Measurements from ENCODE around the gene PPIL6. TPM values are rescaled to one million over a fixed set of nuclear protein-coding genes. Genes with fewer than 3 reads are reported as not detected.

The PPIL6 gene
- total RNA-seq, 2 experiments from 2014 or later: 0.16 TPM; not detected in 1

GRCh38 chr6:109359248-109359647, 81.2 kb downstream of the PPIL6 start:
- peak overlapping the region; percentile 31 for H3K27ac Mint-ChIP-seq
- CTCF ChIA-PET: interaction anchor here (0.7 to 1.0 kb wide), 3 partner anchors 9 to 171 kb away, joined by 3 read pairs; no protein-coding TSS in a partner anchor
- H3K27me3 Mint-ChIP-seq (ENCODE audit: low read depth): no peaks in the 10 kb centered on the region
- ATAC-seq (no peak), DNase-seq (no peak)
- POLR2A ChIA-PET: interaction anchor here (1.5 kb wide), 1 partner anchor 83 kb away, joined by 3 read pairs; no protein-coding TSS in a partner anchor
- peaks cover 18% of the 10 kb centered on the region for H3K4me1 Mint-ChIP-seq (ENCODE audit: low read depth)
- no peak overlapping the region for H3K4me3 Mint-ChIP-seq
- H3K9me3 Mint-ChIP-seq (ENCODE audit: insufficient read depth): peaks cover 11% of the 10 kb centered on the region
- H3K36me3 Mint-ChIP-seq (ENCODE audit: low read depth): peaks cover 89% of the 10 kb centered on the region

GRCh38 chr6:109358204-109358603, 82.2 kb downstream of the PPIL6 start:
- Mint-ChIP-seq H3K9me3 (ENCODE audit: insufficient read depth) (peaks cover 7% of the 10 kb centered on the region), H3K4me1 (ENCODE audit: low read depth) (peaks cover 11% of the 10 kb centered on the region), H3K27ac (no peak overlapping the region), H3K36me3 (ENCODE audit: low read depth) (peaks cover 84% of the 10 kb centered on the region), H3K4me3 (no peak overlapping the region), H3K27me3 (ENCODE audit: low read depth) (no peaks in the 10 kb centered on the region)
- ATAC-seq (no peak), DNase-seq (no peak)
- POLR2A ChIA-PET: interaction anchor here (1.5 kb wide), 1 partner anchor 84 kb away, joined by 3 read pairs; no protein-coding TSS in a partner anchor
- CTCF ChIA-PET: no interaction called here

GRCh38 chr6:109356237-109356636, 84.2 kb downstream of the PPIL6 start:
- Mint-ChIP-seq H3K36me3 (ENCODE audit: low read depth) (peaks cover 77% of the 10 kb centered on the region), H3K4me1 (ENCODE audit: low read depth) (peaks cover 15% of the 10 kb centered on the region), H3K27ac (no peak overlapping the region), H3K9me3 (ENCODE audit: insufficient read depth) (peaks cover 7% of the 10 kb centered on the region), H3K4me3 (no peak overlapping the region), H3K27me3 (ENCODE audit: low read depth) (no peaks in the 10 kb centered on the region)
- POLR2A ChIA-PET: no interaction called here
- ATAC-seq: no peak
- no peak for DNase-seq
- CTCF ChIA-PET: interaction anchor here (2.2 kb wide), 1 partner anchor 27 kb away, joined by 9 read pairs; the partner anchor contains the start of gene CD164

DNA sequence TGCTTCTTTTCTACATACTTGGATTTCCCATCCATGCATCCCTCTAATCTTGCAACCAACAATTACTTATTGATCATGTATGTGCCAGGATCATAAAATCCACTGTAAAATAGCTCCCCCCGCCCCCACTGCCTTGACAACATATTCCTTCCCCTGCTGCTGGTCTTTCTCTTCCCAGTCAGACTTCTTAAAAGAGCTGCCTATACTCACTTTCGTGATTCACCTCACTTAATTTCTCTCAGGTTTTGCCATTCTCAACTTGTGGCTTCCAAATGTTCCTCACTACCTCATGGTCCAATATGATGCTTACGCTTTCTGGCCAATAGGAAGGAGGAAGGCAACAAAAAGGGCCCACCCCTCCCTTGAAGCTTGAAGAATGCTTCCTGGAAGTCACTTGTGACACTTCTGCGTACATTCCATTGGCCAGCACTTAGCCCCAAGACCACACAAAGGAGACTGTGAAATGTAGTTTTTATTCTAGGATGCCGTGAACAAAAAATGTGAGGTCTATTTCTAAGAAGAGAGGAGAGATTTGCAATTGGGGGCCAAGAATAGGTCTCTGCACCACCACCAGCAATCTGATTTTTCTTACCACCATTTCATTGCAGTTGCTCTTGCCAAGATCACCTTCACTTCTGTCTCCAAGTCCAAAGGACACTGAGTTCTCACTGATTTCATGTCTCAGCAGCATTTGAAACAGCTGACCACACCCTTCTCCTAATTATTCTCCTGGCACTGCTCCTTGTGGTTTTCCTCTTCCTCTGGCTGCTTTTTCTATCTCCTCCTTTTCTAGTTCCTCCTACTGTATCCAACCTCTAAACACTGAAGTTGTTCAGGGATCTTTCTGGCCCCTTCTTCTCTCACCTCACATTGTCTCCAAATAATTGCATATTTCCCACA, 88.9 kb downstream of the PPIL6 start:
- Mint-ChIP-seq H3K4me3 (no peak overlapping the region), H3K36me3 (ENCODE audit: low read depth) (peaks cover 30% of the 10 kb centered on the region), H3K27ac (no peak overlapping the region), H3K9me3 (ENCODE audit: insufficient read depth) (no peaks in the 10 kb centered on the region), H3K4me1 (ENCODE audit: low read depth) (peaks cover 8% of the 10 kb centered on the region), H3K27me3 (ENCODE audit: low read depth) (no peaks in the 10 kb centered on the region)
- POLR2A ChIA-PET: interaction anchor here (0.9 to 1.6 kb wide), 2 partner anchors 22 to 30 kb away, joined by 3 to 5 read pairs; partner anchors contain the start of gene CD164
- ATAC-seq (no peak), DNase-seq (no peak)
- CTCF ChIA-PET: interaction anchor here (0.6 to 2.3 kb wide), 4 partner anchors 11 to 164 kb away, joined by 3 to 6 read pairs (median 4); no protein-coding TSS in a partner anchor

GRCh38 chr6:109349419-109349987, 90.9 kb downstream of the PPIL6 start:
- peaks cover 8% of the 10 kb centered on the region for H3K4me1 Mint-ChIP-seq (ENCODE audit: low read depth)

GRCh38 chr6:109348226-109348625, 92.2 kb downstream of the PPIL6 start:
- ChIA-PET CTCF (interaction anchor here (0.6 kb wide), 1 partner anchor 311 kb away, joined by 3 read pairs; no protein-coding TSS in a partner anchor), POLR2A (no interaction called here)
- Mint-ChIP-seq H3K4me1 (ENCODE audit: low read depth) (peaks cover 8% of the 10 kb centered on the region), H3K27ac (no peak overlapping the region), H3K36me3 (ENCODE audit: low read depth) (peaks cover 9% of the 10 kb centered on the region), H3K9me3 (ENCODE audit: insufficient read depth) (no peaks in the 10 kb centered on the region), H3K4me3 (no peak overlapping the region), H3K27me3 (ENCODE audit: low read depth) (no peaks in the 10 kb centered on the region)
- ATAC-seq: no peak
- no peak for DNase-seq

More at GRCh38 chr6:109349419-109349987, 90.9 kb downstream of the PPIL6 start:
- CTCF ChIA-PET: interaction anchor here (1.3 to 2.3 kb wide), 2 partner anchors 34 to 161 kb away, joined by 3 to 6 read pairs; no protein-coding TSS in a partner anchor
- POLR2A ChIA-PET: no interaction called here
- DNase-seq (no peak), ATAC-seq (no peak)
- Mint-ChIP-seq H3K4me3 (no peak overlapping the region), H3K27ac (peak overlapping the region; percentile 23), H3K36me3 (ENCODE audit: low read depth) (peaks cover 15% of the 10 kb centered on the region), H3K9me3 (ENCODE audit: insufficient read depth) (no peaks in the 10 kb centered on the region), H3K27me3 (ENCODE audit: low read depth) (no peaks in the 10 kb centered on the region)

DNA sequence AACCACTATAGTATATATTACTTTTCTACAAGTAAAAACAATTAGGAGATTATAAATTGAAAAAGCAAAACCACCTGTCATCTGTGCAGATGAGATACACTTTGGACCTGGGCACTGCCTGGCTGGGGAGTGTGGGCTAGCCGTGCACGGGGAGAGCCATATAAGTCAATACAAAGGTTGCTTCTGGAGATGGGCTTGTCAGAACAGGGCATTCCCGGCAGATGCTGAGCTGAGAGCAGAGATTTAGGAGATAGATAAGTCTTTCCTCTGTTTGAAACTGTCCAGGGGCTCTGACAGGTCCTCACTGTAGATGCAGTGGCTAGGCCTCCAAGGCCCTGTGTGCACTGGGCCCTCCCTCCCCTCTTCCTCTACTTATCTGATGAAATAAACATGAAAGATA, 92.6 kb downstream of the PPIL6 start:
- CTCF ChIA-PET: no interaction called here
- peaks cover 5% of the 10 kb centered on the region for H3K36me3 Mint-ChIP-seq (ENCODE audit: low read depth)
- POLR2A ChIA-PET: no interaction called here

DNA sequence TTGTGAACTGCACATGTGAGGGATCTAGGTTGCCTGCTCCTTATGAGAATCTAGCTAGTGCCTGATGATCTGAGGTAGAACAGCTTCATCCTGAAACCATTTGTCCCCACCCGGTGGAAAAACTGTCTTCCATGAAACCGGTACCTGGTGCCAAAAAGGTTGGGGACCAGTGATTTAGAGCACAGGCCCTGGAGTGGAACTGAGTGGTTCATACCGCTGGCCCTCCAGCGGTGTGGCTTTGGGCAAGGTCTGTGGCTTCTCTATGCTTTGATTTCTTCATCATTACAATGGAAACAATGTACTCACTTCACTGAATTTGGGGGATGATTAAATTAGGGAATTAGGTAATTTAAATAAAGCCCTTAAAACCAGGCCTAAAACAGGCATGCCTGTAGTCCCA, 94.4 kb downstream of the PPIL6 start:
- H3K4me1 Mint-ChIP-seq (ENCODE audit: low read depth): no peaks in the 10 kb centered on the region
- H3K27me3 Mint-ChIP-seq (ENCODE audit: low read depth): no peaks in the 10 kb centered on the region
- POLR2A ChIA-PET: no interaction called here
- ATAC-seq: no peak
- H3K9me3 Mint-ChIP-seq (ENCODE audit: insufficient read depth): no peaks in the 10 kb centered on the region
- H3K27ac Mint-ChIP-seq: no peak overlapping the region
- no peak overlapping the region for H3K4me3 Mint-ChIP-seq
- DNase-seq: no peak
- CTCF ChIA-PET: no interaction called here
- H3K36me3 Mint-ChIP-seq (ENCODE audit: low read depth): no peaks in the 10 kb centered on the region

More for the DNA sequence above, 92.6 kb downstream of the PPIL6 start:
- H3K4me3 Mint-ChIP-seq: no peak overlapping the region
- DNase-seq (no peak), ATAC-seq (peak; percentile 11)
- H3K27ac Mint-ChIP-seq: no peak overlapping the region
- no peaks in the 10 kb centered on the region for H3K9me3 Mint-ChIP-seq (ENCODE audit: insufficient read depth)
- peaks cover 8% of the 10 kb centered on the region for H3K4me1 Mint-ChIP-seq (ENCODE audit: low read depth)
- H3K27me3 Mint-ChIP-seq (ENCODE audit: low read depth): no peaks in the 10 kb centered on the region

GRCh38 chr6:109344226-109344625, 96.2 kb downstream of the PPIL6 start:
- ATAC-seq (no peak), DNase-seq (no peak)
- ChIA-PET CTCF (no interaction called here), POLR2A (no interaction called here)
- H3K4me1 Mint-ChIP-seq (ENCODE audit: low read depth): no peaks in the 10 kb centered on the region
- H3K36me3 Mint-ChIP-seq (ENCODE audit: low read depth): no peaks in the 10 kb centered on the region
- H3K27ac Mint-ChIP-seq: no peak overlapping the region
- no peaks in the 10 kb centered on the region for H3K27me3 Mint-ChIP-seq (ENCODE audit: low read depth)
- H3K9me3 Mint-ChIP-seq (ENCODE audit: insufficient read depth): no peaks in the 10 kb centered on the region
- H3K4me3 Mint-ChIP-seq: no peak overlapping the region

DNA sequence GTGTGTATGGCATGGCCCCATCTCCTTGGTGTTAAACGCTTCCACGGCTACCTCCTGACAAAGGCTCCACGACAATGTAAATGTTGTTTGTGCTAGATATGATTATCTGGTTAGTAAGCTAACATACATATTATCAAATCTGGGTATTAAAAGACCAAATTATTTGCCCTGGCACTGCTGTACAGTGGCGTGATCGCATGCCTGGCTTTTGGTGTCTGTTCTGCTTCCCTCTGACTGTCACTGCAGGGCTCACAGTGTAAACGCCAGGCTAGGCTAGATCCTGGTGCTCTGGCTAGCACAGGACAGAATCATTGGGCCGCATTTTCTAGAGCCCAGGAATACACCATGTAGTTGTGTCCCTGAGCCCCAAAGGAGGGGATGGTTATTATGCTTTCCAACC, 96.9 kb downstream of the PPIL6 start:
- ChIA-PET POLR2A (no interaction called here), CTCF (no interaction called here)
- Mint-ChIP-seq H3K4me3 (no peak overlapping the region), H3K36me3 (ENCODE audit: low read depth) (no peaks in the 10 kb centered on the region), H3K27me3 (ENCODE audit: low read depth) (no peaks in the 10 kb centered on the region), H3K9me3 (ENCODE audit: insufficient read depth) (no peaks in the 10 kb centered on the region), H3K27ac (no peak overlapping the region), H3K4me1 (ENCODE audit: low read depth) (no peaks in the 10 kb centered on the region)
- no peak for DNase-seq
- no peak for ATAC-seq

GRCh38 chr6:109342911-109343310, 97.5 kb downstream of the PPIL6 start:
- Mint-ChIP-seq H3K9me3 (ENCODE audit: insufficient read depth) (no peaks in the 10 kb centered on the region), H3K4me3 (no peak overlapping the region), H3K36me3 (ENCODE audit: low read depth) (no peaks in the 10 kb centered on the region), H3K4me1 (ENCODE audit: low read depth) (no peaks in the 10 kb centered on the region), H3K27ac (no peak overlapping the region), H3K27me3 (ENCODE audit: low read depth) (no peaks in the 10 kb centered on the region)
- ATAC-seq: no peak
- ChIA-PET CTCF (no interaction called here), POLR2A (no interaction called here)
- DNase-seq: no peak

GRCh38 chr6:109342506-109342905, 97.9 kb downstream of the PPIL6 start:
- Mint-ChIP-seq H3K4me1 (ENCODE audit: low read depth) (no peaks in the 10 kb centered on the region), H3K27me3 (ENCODE audit: low read depth) (no peaks in the 10 kb centered on the region), H3K9me3 (ENCODE audit: insufficient read depth) (no peaks in the 10 kb centered on the region), H3K36me3 (ENCODE audit: low read depth) (no peaks in the 10 kb centered on the region), H3K4me3 (no peak overlapping the region), H3K27ac (no peak overlapping the region)
- CTCF ChIA-PET: no interaction called here
- POLR2A ChIA-PET: no interaction called here
- ATAC-seq: no peak
- DNase-seq: no peak

Measured in activated CD8-positive, alpha-beta T cell treated with anti-CD3 and anti-CD28 coated beads, Interleukin-2, amount 10 ng/mL, durations not matched to agents 7 days and 5 days (primary cell).